PFSK-1 (cell line): ENCODE data around the gene TMEM181.

ENCODE experiments used
- FOXP2 ChIP-seq: optimal IDR thresholded peaks from 2 replicates; pipeline ENCODE3; 2011; ENCODE audit warnings: borderline replicate concordance, control low read depth, inconsistent platforms; ENCODE audit not compliant: insufficient read depth; ENCODE audit errors: extremely low read length, extremely low read depth
- POLR2AphosphoS5 ChIP-seq: IDR thresholded peaks from 2 replicates; pipeline ENCODE4 v1.6.1; 2012; ENCODE audit warnings: low read depth, mild to moderate bottlenecking, control low read depth, low read length, moderate library complexity
- SIN3A ChIP-seq: IDR thresholded peaks from 2 replicates; pipeline ENCODE4 v1.6.1; 2012; ENCODE audit warnings: mild to moderate bottlenecking, low read length, moderate library complexity, borderline replicate concordance; ENCODE audit not compliant: insufficient read depth
- TAF1 ChIP-seq: IDR thresholded peaks from 2 replicates; pipeline ENCODE4 v1.6.1; 2012; ENCODE audit warnings: low read length, control low read depth, borderline replicate concordance; ENCODE audit not compliant: insufficient read depth
- TF ChIP-seq, protein P1 (sequence below), 2 experiments: IDR thresholded peaks; 2 replicates each; pipeline versions ENCODE4 v1.6.1 to v1.8.0; 2011 to 2012; ENCODE audit warnings: low read depth in 2 of 2, low read length in 2 of 2, control low read depth in 1 of 2, inconsistent platforms in 1 of 2, mild to moderate bottlenecking in 1 of 2, moderate library complexity in 1 of 2; ENCODE audit not compliant: insufficient read depth in 1 of 2

The TMEM181 gene

DNA sequence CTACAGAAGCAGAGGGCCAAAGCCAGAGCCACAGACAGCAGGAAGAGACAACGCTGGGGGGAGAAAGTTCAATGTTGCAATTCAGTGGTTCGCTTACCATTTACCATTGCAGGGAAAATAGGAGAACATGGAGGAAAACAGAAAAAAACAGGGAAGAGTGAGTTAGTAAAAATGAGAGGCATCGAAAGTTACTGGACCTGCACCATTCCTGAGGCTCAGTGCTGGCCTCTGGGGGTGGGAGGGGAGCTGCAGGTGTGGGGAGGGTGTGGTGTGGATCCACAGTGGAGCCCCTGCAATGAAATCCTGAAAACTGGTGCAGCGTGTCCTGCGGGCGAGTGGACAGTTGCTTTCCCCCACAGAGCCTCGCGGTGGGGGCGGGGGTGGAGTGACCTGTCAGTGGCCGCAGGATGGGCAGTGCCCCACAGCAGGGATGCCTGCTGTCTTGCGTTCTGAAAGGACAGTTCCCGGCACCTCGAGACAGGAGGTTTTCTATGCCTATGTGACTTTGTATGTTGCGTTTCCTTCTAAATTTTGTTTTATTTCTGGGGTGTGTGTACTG lies 5.7 kb downstream of the TMEM181 start:
- TF ChIP-seq SIN3A (no peak), POLR2AphosphoS5 (no peak), TAF1 (no peak), FOXP2 (no peak)
- TF ChIP-seq, protein P1, sequence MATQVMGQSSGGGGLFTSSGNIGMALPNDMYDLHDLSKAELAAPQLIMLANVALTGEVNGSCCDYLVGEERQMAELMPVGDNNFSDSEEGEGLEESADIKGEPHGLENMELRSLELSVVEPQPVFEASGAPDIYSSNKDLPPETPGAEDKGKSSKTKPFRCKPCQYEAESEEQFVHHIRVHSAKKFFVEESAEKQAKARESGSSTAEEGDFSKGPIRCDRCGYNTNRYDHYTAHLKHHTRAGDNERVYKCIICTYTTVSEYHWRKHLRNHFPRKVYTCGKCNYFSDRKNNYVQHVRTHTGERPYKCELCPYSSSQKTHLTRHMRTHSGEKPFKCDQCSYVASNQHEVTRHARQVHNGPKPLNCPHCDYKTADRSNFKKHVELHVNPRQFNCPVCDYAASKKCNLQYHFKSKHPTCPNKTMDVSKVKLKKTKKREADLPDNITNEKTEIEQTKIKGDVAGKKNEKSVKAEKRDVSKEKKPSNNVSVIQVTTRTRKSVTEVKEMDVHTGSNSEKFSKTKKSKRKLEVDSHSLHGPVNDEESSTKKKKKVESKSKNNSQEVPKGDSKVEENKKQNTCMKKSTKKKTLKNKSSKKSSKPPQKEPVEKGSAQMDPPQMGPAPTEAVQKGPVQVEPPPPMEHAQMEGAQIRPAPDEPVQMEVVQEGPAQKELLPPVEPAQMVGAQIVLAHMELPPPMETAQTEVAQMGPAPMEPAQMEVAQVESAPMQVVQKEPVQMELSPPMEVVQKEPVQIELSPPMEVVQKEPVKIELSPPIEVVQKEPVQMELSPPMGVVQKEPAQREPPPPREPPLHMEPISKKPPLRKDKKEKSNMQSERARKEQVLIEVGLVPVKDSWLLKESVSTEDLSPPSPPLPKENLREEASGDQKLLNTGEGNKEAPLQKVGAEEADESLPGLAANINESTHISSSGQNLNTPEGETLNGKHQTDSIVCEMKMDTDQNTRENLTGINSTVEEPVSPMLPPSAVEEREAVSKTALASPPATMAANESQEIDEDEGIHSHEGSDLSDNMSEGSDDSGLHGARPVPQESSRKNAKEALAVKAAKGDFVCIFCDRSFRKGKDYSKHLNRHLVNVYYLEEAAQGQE (IDR thresholded peaks at IDR 0.05; ENCODE audit: insufficient read depth in 1 of 2, low read depth in 2 of 2, low read length in 2 of 2) = no peak

DNA sequence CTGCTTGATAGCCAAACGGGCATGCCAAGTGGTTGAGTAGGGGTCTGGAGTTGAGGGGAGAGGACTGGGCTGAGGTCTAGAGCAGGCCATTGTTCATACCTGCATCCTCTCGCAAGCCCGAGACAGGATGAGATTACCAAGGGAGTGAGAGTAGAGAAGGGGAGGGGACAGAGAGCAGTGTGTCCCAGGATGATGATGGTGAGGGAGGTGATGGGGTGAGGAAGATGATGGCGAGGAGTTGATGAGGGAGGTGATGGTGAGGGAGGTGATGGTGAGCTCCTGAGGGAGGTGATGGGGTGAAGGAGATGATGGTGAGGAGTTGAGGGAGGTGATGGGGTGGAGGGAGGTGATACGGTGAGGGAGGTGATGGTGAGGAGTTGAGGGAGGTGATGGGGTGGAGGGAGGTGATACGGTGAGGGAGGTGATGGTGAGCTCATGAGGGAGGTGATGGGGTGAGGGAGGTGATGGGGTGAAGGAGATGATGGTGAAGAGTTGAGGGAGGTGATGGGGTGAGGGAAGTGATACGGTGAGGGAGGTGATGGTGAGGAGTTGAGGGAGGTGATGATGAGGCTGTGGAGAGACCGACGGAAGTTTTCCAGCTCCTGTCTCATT lies 6.4 kb downstream of the TMEM181 start:
- TF ChIP-seq, protein P1 (IDR thresholded peaks at IDR 0.05; ENCODE audit: insufficient read depth in 1 of 2, low read depth in 2 of 2, low read length in 2 of 2) = no peak
- TF ChIP-seq POLR2AphosphoS5 (no peak), SIN3A (no peak)

DNA sequence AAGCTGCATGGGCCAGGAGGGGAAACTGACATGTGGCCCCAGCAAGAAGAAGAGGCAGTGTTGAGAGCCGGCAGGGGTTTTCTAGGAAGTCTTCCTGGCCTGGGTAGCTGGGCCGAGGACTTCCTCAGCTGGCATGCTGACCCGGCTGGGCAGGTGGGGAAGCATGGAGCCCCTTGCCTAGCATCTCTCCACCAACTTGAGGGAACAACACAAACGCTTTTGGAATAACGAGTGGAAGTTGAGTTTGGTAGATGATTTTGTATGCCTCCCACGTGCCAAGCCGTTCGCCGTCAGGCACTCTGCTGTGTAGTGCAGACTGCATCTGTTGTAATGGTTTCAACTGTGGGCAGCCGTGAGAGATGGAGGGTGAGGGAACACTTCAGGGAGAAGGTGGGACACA lies 7.3 kb downstream of the TMEM181 start:
- no peak for TF ChIP-seq SIN3A
- no peak for TF ChIP-seq TAF1
- TF ChIP-seq FOXP2 = no peak
- TF ChIP-seq, protein P1 (IDR thresholded peaks at IDR 0.05; ENCODE audit: insufficient read depth in 1 of 2, low read depth in 2 of 2, low read length in 2 of 2) = no peak
- TF ChIP-seq POLR2AphosphoS5 = no peak

DNA sequence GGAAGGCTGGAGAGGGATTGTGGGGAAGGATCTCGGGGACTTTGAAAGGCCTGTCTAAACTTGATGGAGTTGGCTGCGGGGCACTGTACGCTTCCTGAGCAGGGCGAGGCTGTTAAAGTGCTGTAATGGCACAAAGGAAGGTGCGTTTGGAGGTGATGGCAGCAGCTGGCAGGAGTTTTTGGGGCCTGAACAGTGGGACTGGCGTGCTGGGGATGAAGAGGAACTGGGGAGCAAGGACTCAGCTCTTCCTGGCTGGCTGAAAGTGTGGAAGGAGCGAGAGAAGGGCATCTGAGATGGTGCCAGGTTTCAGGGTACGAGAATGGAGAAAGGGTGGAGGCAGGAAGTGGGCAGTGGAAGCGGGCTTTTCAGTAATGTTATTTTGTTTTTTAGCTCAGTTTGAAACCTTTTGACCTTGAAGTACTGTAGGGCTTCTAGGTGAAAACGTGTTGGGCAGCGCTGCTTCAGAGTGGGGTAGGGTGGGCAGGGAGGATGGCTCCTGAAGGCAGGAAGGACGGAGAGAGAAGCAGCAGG lies 8.0 kb downstream of the TMEM181 start:
- TF ChIP-seq, protein P1 (IDR thresholded peaks at IDR 0.05; ENCODE audit: insufficient read depth in 1 of 2, low read depth in 2 of 2, low read length in 2 of 2) = no peak
- TF ChIP-seq FOXP2 = no peak
- TF ChIP-seq TAF1 = no peak
- no peak for TF ChIP-seq SIN3A

DNA sequence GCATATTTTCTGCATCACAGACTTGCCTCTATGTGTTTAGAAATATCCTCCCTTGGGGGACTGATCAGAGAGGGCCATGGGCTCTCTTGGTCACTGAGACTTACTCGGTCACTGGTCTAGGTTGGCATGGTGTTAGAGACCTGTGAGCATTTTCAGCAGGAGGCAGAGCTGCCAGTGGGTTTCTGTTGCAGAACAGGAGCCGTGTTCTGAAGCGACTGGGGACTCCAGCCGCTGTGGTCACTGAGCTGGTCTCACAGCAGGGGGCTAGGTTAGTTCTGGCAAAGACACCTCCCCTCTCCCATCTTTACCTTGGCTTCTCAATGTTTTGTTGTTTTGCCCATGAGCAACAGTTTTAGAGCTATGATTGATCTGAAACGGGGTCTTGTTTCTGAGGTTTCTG lies 8.7 kb downstream of the TMEM181 start:
- no peak for TF ChIP-seq SIN3A
- TF ChIP-seq TAF1 = no peak
- TF ChIP-seq FOXP2 = no peak
- TF ChIP-seq, protein P1 (IDR thresholded peaks at IDR 0.05; ENCODE audit: insufficient read depth in 1 of 2, low read depth in 2 of 2, low read length in 2 of 2) = no peak
- no peak for TF ChIP-seq POLR2AphosphoS5
